GM19397 (cell line): ENCODE data around the gene TAF4.

ENCODE experiments used
- ATAC-seq: cut with Tn5 transposase; IDR thresholded peaks from one replicate; pipeline ENCODE4 v1.9.1; 2021; ENCODE audit warnings: mild to moderate bottlenecking, moderate library complexity; ENCODE audit not compliant: unreplicated experiment

The TAF4 gene

DNA sequence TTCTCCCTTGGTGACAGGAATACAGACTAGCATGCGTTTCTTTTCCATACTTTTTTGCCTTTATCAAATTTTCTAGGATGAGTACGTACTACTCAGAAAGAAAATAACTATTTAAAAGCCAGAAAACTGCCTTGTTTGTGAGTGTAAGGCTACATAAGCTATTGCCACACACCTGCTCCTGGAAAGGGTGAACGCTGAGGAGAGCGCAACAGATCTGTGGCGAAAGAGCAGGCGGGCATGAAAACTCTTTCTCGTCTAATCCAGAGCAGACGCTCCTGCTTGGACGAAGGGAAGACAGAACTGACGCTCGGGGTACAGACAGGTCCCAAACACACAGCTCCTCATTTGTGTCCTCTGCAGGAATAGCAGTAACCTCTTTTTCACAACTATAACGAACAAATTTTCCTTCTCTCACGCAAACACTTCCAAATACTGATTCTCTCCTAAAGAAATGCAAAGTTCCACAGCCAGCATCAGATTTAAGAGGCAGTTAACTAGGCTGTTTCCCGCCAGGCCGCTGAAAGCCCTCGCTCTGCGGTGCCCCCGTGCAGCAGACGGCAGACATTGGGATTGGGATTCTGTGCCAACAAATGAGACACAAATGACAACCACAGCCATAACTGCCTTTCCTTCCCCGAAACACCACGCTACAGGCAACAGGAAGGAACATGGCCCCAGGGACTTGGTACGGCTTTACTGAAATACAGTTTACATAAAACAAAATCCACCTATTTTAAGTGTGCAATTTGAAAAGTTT, 20.0 kb downstream of the TAF4 start:
- ATAC-seq: no peak

- ATAC-seq: no peak
Observed at GRCh38 chr20:62045118-62045517, 20.6 kb downstream of the TAF4 start.

DNA sequence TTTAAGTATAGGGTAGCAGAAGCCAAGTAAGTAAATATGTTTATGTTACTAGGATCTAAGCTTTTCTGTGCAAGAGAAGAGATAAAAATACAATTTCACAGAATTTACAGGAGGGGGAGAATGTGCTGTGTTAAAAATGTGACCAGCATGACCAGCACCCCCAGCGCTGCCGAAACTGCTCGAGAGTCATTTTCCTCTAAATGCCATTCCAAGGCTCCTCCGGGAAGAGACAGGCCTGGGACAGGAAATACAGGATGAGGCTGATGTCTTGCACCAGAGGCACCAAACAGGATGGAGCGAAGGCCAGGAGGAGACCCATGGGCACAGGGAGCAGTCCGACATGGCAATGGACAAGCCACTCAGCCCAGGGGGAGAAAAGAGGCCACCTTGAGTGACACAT, 21.1 kb downstream of the TAF4 start:
- no peak for ATAC-seq

DNA sequence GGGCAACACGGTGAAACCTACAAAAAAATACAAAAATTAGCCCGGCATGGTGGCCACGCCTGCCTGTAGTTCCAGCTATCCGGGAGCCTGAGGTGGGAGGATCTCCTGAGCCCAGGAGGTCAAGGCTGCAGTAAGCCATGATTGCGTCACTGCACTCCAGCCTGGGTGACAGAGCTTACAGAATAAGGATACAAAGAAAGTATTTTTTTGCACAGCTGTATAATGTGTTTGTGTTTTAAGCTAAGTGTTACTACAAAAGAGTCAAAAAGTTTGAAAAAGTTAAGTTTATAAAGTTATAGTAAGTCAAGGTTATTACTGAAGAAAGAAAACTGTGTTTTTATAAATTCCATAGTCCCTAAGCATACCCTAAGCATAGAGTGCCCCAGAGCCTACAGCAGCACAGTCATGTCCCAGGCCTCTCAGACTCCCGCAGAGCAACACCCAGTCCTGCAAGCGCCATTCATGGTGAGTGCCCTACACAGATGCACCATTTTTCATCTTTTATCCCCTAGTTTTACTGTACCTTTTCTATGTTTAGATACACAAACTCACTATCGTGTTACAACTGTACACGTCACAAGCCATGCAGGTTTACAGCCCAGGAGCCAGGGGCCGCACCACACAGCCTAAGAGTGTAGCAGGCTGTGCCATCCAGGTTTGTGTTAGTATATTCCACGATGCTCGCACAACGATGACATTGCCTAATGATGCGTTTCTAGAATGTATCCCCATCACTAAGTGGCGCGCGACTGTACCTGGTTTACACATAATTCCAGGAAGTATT, 22.4 kb downstream of the TAF4 start:
- no peak for ATAC-seq

- ATAC-seq: no peak
Observed at GRCh38 chr20:62042025-62042820, 23.5 kb downstream of the TAF4 start.

GRCh38 chr20:62040933-62041332, 24.7 kb downstream of the TAF4 start:
- ATAC-seq: no peak

- ATAC-seq: no peak
Observed at GRCh38 chr20:62040381-62040922, 25.2 kb downstream of the TAF4 start.

DNA sequence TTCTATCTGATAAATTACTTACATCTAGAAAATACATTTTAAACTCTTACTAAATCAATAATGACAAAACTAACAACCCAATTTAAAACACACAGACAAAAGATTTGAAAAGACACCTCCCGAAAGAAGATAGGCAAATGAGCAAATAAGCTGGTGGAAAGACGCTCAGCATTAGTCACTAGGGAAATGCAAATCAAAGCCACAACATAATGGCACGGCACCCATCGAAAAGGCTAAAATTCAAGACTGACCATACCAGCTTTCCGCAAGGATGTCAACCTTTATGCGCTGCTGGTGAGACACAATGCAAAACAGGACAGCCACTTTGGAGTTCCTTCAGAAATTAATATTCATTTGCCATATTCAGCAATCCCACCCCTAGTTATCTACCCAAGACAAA, 25.9 kb downstream of the TAF4 start:
- ATAC-seq: no peak

DNA sequence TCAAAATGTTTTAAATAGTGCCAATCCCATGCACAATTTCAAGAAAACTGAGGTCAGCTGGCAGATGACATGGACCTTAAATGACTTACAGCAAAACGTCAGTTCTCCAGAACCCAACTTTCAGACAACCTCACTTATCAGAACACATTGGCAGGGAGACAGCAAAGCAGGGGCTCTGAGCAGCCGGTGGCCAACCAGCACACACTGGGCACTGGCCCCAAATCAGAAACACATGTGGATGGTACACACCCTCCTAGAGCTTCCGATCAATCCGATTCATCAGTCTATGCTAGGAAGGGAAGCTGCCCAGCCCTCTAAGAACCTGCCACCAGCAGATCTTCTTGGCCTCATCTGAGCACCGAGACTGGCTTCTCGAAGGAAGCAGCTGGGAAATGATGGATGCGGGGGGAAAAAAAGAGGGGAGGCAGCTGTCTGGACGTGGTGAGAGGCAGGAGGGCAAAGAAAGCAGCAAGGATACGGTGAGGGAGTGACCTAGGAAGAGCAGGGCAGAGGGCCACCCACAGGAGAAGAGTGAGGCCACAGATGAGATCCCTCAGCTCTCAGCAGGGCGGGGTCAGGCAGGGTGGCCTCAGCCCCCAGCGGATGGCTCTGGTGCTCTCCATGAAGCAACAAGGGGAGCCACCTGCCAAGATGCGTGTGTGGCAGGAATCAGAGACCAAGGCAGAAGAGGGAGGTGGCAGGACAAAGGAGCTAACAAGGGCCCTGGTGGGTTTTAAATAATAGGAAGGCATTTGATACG, 32.9 kb downstream of the TAF4 start:
- no peak for ATAC-seq

DNA sequence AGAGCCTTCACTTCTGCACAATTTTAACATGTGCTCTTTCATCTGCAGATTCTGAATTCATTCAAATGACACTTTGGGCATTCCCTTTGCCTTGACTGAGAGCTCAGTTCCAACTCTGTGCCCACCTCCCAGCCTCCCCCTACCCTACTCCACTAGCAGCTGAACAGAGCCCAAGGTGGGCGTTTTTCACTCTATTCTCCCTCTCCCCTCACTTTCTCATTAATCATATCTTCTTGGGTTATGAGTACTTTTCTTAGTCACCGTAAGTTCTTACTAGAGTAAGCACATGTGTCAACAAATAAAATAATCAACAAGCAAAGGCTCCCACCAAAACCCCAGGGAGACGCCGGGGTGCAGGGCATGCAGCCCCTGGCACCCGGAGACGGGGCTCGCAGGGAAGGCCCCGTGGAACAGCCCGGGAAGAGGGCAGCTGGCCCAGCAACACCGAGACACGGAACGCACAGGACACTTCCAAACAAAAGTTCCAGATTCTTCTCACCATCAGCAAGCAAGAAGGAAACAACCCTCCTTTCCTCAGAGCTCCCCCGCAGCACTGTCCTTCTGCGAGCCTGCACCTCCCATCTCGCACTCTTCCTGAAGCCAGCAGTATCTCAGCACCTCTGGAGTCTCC, 34.1 kb downstream of the TAF4 start:
- no peak for ATAC-seq

DNA sequence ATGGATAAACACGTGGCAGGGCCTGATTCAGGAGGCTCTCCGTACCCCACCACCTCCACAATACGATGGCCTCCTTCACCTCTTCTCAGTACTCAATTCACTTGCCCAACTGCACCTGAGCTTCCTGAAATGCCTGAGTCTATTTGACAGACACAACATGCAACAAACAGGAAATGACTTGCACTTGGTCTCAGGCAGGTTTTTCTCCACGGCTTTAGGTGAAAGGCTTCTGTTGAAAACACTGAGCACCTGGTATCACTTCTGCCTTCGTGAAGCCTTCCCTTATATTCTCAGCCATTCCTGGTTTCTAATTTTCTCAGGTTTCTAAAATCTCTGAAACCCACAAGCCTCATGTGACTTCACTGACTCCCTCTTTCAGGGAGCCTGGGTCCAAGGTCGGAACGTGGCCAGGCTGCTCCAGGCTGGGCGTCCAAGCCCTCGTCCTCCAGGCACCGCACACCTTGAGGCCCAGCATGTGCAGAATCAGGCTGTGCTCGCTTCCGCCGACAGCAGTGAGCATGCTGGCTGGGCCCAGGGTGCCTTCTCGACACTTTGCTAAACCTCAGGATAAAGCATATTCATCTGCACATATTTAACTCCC, 34.7 kb downstream of the TAF4 start:
- ATAC-seq: no peak

DNA sequence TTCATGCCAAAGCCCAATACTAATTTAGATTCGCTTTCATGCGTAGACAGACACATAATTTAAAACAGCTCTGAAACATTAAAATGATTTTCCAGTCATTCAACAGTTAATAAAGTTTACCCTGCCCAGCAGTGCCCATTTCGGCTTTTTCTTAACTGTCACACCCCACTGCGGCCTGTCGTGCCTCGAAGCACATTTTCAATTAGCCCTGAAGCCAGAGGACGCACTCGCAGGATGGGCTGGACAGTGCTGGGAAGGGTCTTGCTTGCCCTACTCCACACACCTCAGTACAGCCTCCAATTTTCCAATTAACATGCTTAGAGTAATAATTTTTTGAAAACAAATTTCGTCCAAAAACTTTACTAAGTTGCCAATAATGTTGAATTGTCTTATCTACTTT, 35.3 kb downstream of the TAF4 start:
- no peak for ATAC-seq

- ATAC-seq: no peak
Observed at GRCh38 chr20:62029949-62030348, 35.7 kb downstream of the TAF4 start.

GRCh38 chr20:62029296-62029695, 36.4 kb downstream of the TAF4 start:
- no peak for ATAC-seq

DNA sequence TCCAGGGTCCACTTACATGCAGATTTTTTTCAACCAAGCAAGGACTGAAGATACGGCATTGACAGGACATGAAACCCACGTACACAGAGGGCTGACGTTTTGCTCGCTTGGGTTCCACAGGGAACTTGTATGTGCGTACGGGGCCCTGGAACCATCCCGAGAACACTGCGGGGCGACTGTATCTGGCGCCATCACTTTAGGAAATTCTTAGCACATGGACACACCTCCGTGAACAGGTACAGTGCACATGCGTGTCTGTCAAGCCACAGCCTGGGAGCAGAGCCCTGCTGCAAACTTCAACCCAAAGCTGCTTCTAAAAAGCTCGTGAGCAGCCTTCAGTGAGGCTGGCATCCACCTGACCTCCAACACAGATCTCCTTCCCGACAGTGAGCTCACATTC, 37.3 kb downstream of the TAF4 start:
- ATAC-seq: no peak

DNA sequence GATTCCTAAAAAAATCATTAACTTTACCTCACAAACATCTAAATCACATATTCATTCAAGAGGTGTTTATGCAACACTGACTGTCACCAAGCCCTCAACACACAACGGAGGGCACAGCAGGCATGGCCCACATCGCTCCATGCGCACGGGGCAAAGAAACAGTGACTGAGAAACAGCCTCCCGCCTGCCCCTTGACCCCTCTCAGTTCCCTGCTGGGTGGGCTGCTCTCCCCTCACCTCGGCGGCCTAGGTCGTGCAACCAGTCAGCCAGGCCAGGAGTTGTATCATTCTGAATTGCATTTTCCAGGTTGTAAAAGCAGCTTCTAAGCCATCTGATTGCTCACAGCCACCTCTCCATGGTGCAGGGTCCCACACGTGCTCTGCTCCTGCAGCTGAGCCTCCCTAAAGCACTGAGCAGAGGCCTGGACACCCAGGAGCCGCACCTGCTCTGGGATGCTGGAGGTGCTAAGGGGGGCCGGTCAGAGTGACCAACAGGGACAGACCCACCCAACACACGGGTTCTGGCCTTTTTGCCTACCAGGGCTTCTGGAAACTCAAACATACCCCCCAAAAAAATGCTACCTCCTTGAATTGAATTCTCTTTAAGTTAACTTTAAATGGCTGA, 37.9 kb downstream of the TAF4 start:
- ATAC-seq: no peak

GRCh38 chr20:62027116-62027515, 38.6 kb downstream of the TAF4 start:
- ATAC-seq: no peak

- ATAC-seq: no peak
Observed at GRCh38 chr20:62026564-62026856, 39.2 kb downstream of the TAF4 start.

DNA sequence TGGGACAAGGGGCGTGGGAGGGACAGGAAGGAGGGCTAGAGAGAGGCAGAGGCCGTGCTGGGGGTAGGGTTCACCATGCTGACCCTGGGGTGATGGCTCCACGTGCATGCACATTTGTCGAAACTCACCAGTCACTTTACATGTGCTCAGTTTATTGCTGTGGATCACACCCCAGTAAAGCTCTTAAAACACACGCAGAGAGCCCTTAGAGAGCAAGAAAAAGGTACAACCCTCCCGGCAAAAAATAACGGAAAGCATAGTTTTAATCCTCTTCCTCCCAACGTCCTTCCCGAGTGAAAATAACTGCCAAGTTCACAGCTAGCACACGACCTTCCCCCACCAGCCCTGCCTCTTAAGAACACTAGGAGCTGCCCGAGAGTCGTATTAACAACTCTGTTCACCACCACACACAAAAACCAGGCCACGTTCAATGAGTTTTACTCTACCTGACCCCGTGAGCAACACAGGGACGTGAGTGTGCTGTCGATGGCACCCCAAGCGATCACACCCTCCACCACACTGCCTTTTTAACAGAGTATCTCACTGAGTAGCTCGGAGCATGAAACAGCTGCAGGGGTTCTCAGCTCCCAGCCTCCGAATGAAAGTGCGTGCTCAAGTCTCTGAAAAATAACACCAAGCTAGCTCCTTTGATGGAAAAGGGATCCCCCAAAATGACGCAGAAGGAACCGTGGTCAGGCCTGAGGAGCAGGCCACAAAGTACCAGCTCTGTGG, 39.7 kb downstream of the TAF4 start:
- no peak for ATAC-seq
